ENCODE results near the gene B3GNT7.
"Not testable (repeated sequence)": the region's sequence is repeated elsewhere in the genome, so short reads cannot be mapped to it uniquely, and the experiment has no call there.

GRCh38 chr2:231407686-231408085 is 12.2 kb downstream of the B3GNT7 start:
- TF ChIP-seq, protein P1, sequence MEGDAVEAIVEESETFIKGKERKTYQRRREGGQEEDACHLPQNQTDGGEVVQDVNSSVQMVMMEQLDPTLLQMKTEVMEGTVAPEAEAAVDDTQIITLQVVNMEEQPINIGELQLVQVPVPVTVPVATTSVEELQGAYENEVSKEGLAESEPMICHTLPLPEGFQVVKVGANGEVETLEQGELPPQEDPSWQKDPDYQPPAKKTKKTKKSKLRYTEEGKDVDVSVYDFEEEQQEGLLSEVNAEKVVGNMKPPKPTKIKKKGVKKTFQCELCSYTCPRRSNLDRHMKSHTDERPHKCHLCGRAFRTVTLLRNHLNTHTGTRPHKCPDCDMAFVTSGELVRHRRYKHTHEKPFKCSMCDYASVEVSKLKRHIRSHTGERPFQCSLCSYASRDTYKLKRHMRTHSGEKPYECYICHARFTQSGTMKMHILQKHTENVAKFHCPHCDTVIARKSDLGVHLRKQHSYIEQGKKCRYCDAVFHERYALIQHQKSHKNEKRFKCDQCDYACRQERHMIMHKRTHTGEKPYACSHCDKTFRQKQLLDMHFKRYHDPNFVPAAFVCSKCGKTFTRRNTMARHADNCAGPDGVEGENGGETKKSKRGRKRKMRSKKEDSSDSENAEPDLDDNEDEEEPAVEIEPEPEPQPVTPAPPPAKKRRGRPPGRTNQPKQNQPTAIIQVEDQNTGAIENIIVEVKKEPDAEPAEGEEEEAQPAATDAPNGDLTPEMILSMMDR (conservative IDR thresholded peaks at IDR 0.05 in 1 of 2, IDR thresholded peaks at IDR 0.05 in 1 of 2; ENCODE audit: extremely low read depth in 1 of 2, insufficient read depth in 1 of 2, low read depth in 1 of 2, low read length in 2 of 2), result not testable (repeated sequence)
- not testable (repeated sequence) for TF ChIP-seq EZH2 (IDR thresholded peaks at IDR 0.05; ENCODE audit: borderline replicate concordance, low read length)

All from mammary epithelial cell (primary cell).